Mesendoderm (in vitro differentiated cells): ENCODE measurements around the gene SHTN1. TPM values are rescaled to one million over a fixed set of nuclear protein-coding genes. Genes with fewer than 3 reads are reported as not detected.

Experiments used
- DNase-seq: peaks from one replicate; pipeline ENCODE4 v3.0.0; 2013
- H2AK5ac ChIP-seq: 2 replicates; pipeline ENCODE4 v1.6.1; 2013; ENCODE audit warnings: low read length, inconsistent platforms
- H2BK120ac ChIP-seq: 2 replicates; pipeline ENCODE4 v1.6.1; 2013; ENCODE audit warnings: low read depth, mild to moderate bottlenecking, low read length, moderate library complexity, mixed read lengths
- H2BK15ac ChIP-seq: replicated peaks from 2 replicates; pipeline ENCODE4 v1.6.1; 2013; ENCODE audit warnings: low read depth, mild to moderate bottlenecking, moderate library complexity
- H2BK5ac ChIP-seq: 2 replicates; pipeline ENCODE4 v1.6.1; 2013; ENCODE audit warnings: low read length, inconsistent platforms
- H3K18ac ChIP-seq: 2 replicates; pipeline ENCODE4 v1.6.1; 2013; ENCODE audit warnings: mild to moderate bottlenecking, low read length, mixed read lengths
- H3K23ac ChIP-seq: one replicate; pipeline ENCODE4 v1.6.1; 2013; ENCODE audit warnings: low read length
- H3K27ac ChIP-seq: 2 replicates; pipeline ENCODE4 v1.5.1; 2013; ENCODE audit warnings: low read depth, mild to moderate bottlenecking, inconsistent platforms, low read length, moderate library complexity
- H3K27me3 ChIP-seq: 2 replicates; pipeline ENCODE4 v1.6.1; 2013; ENCODE audit warnings: low read length, control low read depth, mild to moderate bottlenecking, inconsistent platforms; ENCODE audit not compliant: insufficient read depth, poor library complexity
- H3K36me3 ChIP-seq: 2 replicates; pipeline ENCODE4 v1.6.1; 2013; ENCODE audit warnings: low read length, inconsistent platforms; ENCODE audit not compliant: control insufficient read depth, insufficient read depth
- H3K4ac ChIP-seq: one replicate; pipeline ENCODE4 v1.6.1; 2013; ENCODE audit warnings: low read depth, mild to moderate bottlenecking, low read length, moderate library complexity
- H3K4me1 ChIP-seq: 2 replicates; pipeline ENCODE4 v1.6.1; 2013; ENCODE audit warnings: low read depth, low read length, inconsistent platforms; ENCODE audit not compliant: control insufficient read depth
- H3K4me2 ChIP-seq: 2 replicates; pipeline ENCODE4 v1.6.1; 2013; ENCODE audit warnings: low read length
- H3K4me3 ChIP-seq: 2 replicates; pipeline ENCODE4 v1.5.1; 2013; ENCODE audit warnings: mild to moderate bottlenecking, low read length
- H3K56ac ChIP-seq: one replicate; pipeline ENCODE4 v1.6.1; 2013; ENCODE audit warnings: low read length
- H3K79me1 ChIP-seq: 2 replicates; pipeline ENCODE4 v1.6.1; 2013; ENCODE audit warnings: low read length, inconsistent platforms
- H3K79me2 ChIP-seq: 2 replicates; pipeline ENCODE4 v1.6.1; 2013; ENCODE audit warnings: mild to moderate bottlenecking, low read length; ENCODE audit not compliant: control insufficient read depth, insufficient read depth
- H3K9ac ChIP-seq: 2 replicates; pipeline ENCODE4 v1.6.1; 2013; ENCODE audit warnings: low read length, inconsistent platforms
- H4K5ac ChIP-seq: one replicate; pipeline ENCODE4 v1.6.1; 2013; ENCODE audit warnings: low read length
- H4K8ac ChIP-seq: one replicate; pipeline ENCODE4 v1.6.1; 2013; ENCODE audit warnings: low read depth, mild to moderate bottlenecking, control low read depth, low read length, moderate library complexity
- WGBS: extraction: QIAGEN DNeasy Blood & Tissue Kit; methylation state at CpG from one replicate; pipeline ENCODE4 v1.1.7; 2013; ENCODE audit warnings: low lambda C conversion rate, missing lambda C conversion rate; ENCODE audit not compliant: insufficient coverage; ENCODE audit errors: extremely low coverage; 5-methylcytosine and 5-hydroxymethylcytosine counted together
- polyA plus RNA-seq, 2 experiments: library from polyadenylated mRNA; stranded (reverse); fragments of 200-250 nt; gene quantifications; one replicate each; pipeline ENCODE4 v1.2.3, GENCODE V29; 2013

Gene SHTN1
- 13.0 TPM for polyA plus RNA-seq (2013, experiment 1 of 2)
- polyA plus RNA-seq (2013, experiment 2 of 2) = 13.9 TPM

- no CpG with 5 or more reads among the region's 46 CpGs for WGBS
- no peak within 1 kb of the TSS for H3K4ac ChIP-seq
- peak within 1 kb of the TSS; percentile 88 for H3K56ac ChIP-seq
- peak within 1 kb of the TSS; percentile 80 for H3K23ac ChIP-seq
- H3K4me1 ChIP-seq = peaks cover 2% of the 10 kb centered on the region
- no peak within 1 kb of the TSS for H2AK5ac ChIP-seq
- peaks cover 2% of the 10 kb centered on the region for H3K79me2 ChIP-seq
- peak within 1 kb of the TSS; percentile 82 for H3K4me3 ChIP-seq
- peak; percentile 82 for DNase-seq
- H4K8ac ChIP-seq = peak within 1 kb of the TSS; percentile 6
- H3K9ac ChIP-seq = peak within 1 kb of the TSS; percentile 79
- peak within 1 kb of the TSS; percentile 41 for H3K27ac ChIP-seq
- no peaks in the 10 kb centered on the region for H3K79me1 ChIP-seq
- H2BK120ac ChIP-seq = no peak within 1 kb of the TSS
- no peak within 1 kb of the TSS for H2BK5ac ChIP-seq
- peak within 1 kb of the TSS; percentile 87 for H3K4me2 ChIP-seq
- no peak within 1 kb of the TSS for H2BK15ac ChIP-seq
- H3K27me3 ChIP-seq = no peaks in the 10 kb centered on the region
- no peak within 1 kb of the TSS for H3K18ac ChIP-seq
- no peak within 1 kb of the TSS for H4K5ac ChIP-seq
- H3K36me3 ChIP-seq = no peaks in the 10 kb centered on the region
Observed at GRCh38 chr10:117005026-117005526, at the start of gene SHTN1. SHTN1 (minus strand) TSS chr10:117005187; CDS start chr10:117005079, 108 bp downstream.

DNA sequence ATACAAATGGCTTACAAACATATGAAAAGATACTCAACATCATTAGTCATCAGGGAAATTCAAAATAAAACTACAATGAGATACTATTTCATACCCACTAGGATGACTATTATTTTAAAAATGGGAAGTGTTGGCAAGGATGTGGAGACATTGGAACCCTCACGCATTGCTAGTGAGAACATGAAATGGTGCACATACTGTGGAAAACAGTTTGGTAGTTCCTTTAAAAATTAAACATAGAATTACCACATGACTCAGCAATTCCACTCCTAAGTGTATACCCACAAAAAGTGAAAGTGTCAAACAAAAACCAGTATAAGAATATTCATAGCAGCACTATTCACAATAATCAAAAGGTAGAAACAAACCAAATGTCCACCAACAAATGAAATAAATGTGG, 48.5 kb upstream of the SHTN1 start:
- H3K4me3 ChIP-seq = no peak overlapping the region
- no peak overlapping the region for H2AK5ac ChIP-seq
- H3K9ac ChIP-seq = no peak overlapping the region
- H3K27ac ChIP-seq = no peak overlapping the region
- no peak overlapping the region for H3K4ac ChIP-seq
- H3K56ac ChIP-seq = no peak overlapping the region
- H3K23ac ChIP-seq = no peak overlapping the region
- H3K36me3 ChIP-seq = no peaks in the 10 kb centered on the region
- H3K27me3 ChIP-seq = no peaks in the 10 kb centered on the region
- H3K79me2 ChIP-seq = no peaks in the 10 kb centered on the region
- no peak overlapping the region for H4K5ac ChIP-seq
- no peak overlapping the region for H2BK120ac ChIP-seq
- no peak overlapping the region for H3K4me2 ChIP-seq
- no peaks in the 10 kb centered on the region for H3K4me1 ChIP-seq
- no CpG with 5 or more reads among the region's 1 CpG for WGBS
- no peak overlapping the region for H2BK5ac ChIP-seq
- DNase-seq = no peak
- no peak overlapping the region for H2BK15ac ChIP-seq
- no peak overlapping the region for H3K18ac ChIP-seq
- no peaks in the 10 kb centered on the region for H3K79me1 ChIP-seq
- no peak overlapping the region for H4K8ac ChIP-seq

- WGBS = no CpG with 5 or more reads among the region's 2 CpGs
- Histone ChIP-seq H3K56ac (no peak overlapping the region), H3K36me3 (no peaks in the 10 kb centered on the region), H3K4me1 (no peaks in the 10 kb centered on the region), H2BK120ac (no peak overlapping the region), H3K79me2 (no peaks in the 10 kb centered on the region), H2AK5ac (no peak overlapping the region), H3K27me3 (no peaks in the 10 kb centered on the region), H3K4me3 (no peak overlapping the region), H4K5ac (no peak overlapping the region), H3K23ac (no peak overlapping the region), H4K8ac (no peak overlapping the region), H3K79me1 (no peaks in the 10 kb centered on the region), H3K18ac (no peak overlapping the region), H3K27ac (no peak overlapping the region), H3K4ac (no peak overlapping the region), H2BK15ac (no peak overlapping the region), H3K9ac (no peak overlapping the region), H3K4me2 (no peak overlapping the region), H2BK5ac (no peak overlapping the region)
- no peak for DNase-seq
Observed at GRCh38 chr10:117047947-117048346, 43.0 kb upstream of the SHTN1 start.

DNA sequence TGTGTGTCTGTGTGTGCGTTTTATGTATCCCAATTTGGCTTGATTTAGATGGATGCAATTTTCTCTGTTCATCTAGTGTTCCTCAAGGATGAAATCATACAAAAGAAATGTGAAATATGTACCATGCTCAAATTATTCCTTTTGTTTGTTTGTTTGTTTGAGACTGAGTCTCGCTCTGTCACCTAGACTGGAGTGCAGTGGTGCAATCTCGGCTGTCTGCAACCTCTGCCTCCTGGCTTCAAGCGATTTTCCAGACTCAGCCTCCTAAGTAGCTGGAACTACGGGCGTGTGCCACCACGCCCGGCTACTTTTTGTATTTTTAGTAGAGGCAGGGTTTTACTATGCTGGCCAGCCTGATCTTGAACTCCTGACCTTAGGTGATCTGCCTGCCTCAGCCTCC, 11.3 kb upstream of the SHTN1 start:
- Histone ChIP-seq H3K27me3 (no peaks in the 10 kb centered on the region), H3K9ac (no peak overlapping the region), H2BK120ac (no peak overlapping the region), H3K23ac (no peak overlapping the region), H3K79me1 (no peaks in the 10 kb centered on the region), H3K56ac (no peak overlapping the region), H3K4me2 (no peak overlapping the region), H4K8ac (no peak overlapping the region), H3K4ac (no peak overlapping the region), H3K79me2 (no peaks in the 10 kb centered on the region), H3K27ac (no peak overlapping the region), H3K4me3 (no peak overlapping the region), H3K36me3 (no peaks in the 10 kb centered on the region), H2BK5ac (no peak overlapping the region), H2BK15ac (no peak overlapping the region), H3K4me1 (no peaks in the 10 kb centered on the region), H4K5ac (no peak overlapping the region), H3K18ac (no peak overlapping the region), H2AK5ac (no peak overlapping the region)
- DNase-seq = no peak
- WGBS = no CpG with 5 or more reads among the region's 8 CpGs

- no peaks in the 10 kb centered on the region for H3K36me3 ChIP-seq
- no peak overlapping the region for H3K23ac ChIP-seq
- H3K18ac ChIP-seq = no peak overlapping the region
- no peak overlapping the region for H3K9ac ChIP-seq
- no peak overlapping the region for H3K4me2 ChIP-seq
- H3K4ac ChIP-seq = no peak overlapping the region
- no peak overlapping the region for H2BK5ac ChIP-seq
- no peaks in the 10 kb centered on the region for H3K79me1 ChIP-seq
- no peak overlapping the region for H2BK120ac ChIP-seq
- H3K79me2 ChIP-seq = no peaks in the 10 kb centered on the region
- no peak for DNase-seq
- no peak overlapping the region for H3K56ac ChIP-seq
- H4K5ac ChIP-seq = no peak overlapping the region
- H3K27me3 ChIP-seq = no peaks in the 10 kb centered on the region
- H2AK5ac ChIP-seq = no peak overlapping the region
- H4K8ac ChIP-seq = no peak overlapping the region
- no peak overlapping the region for H3K4me3 ChIP-seq
- H3K4me1 ChIP-seq = no peaks in the 10 kb centered on the region
- H3K27ac ChIP-seq = no peak overlapping the region
- no peak overlapping the region for H2BK15ac ChIP-seq
Observed at GRCh38 chr10:117014835-117015234, 9.8 kb upstream of the SHTN1 start.

GRCh38 chr10:117007080-117007479, 2.1 kb upstream of the SHTN1 start:
- Histone ChIP-seq H4K8ac (no peak overlapping the region), H3K4ac (no peak overlapping the region), H3K27ac (no peak overlapping the region), H4K5ac (no peak overlapping the region), H3K27me3 (no peaks in the 10 kb centered on the region), H3K23ac (no peak overlapping the region), H2BK5ac (no peak overlapping the region), H3K79me1 (no peaks in the 10 kb centered on the region), H2BK120ac (no peak overlapping the region), H2AK5ac (no peak overlapping the region), H2BK15ac (no peak overlapping the region), H3K36me3 (no peaks in the 10 kb centered on the region), H3K79me2 (peaks cover 2% of the 10 kb centered on the region), H3K4me3 (no peak overlapping the region), H3K56ac (no peak overlapping the region), H3K4me2 (no peak overlapping the region), H3K4me1 (peaks cover 2% of the 10 kb centered on the region), H3K9ac (no peak overlapping the region), H3K18ac (no peak overlapping the region)
- WGBS = no CpG with 5 or more reads among the region's 3 CpGs
- no peak for DNase-seq
